Activated CD4-positive, alpha-beta T cell treated with anti-CD3 and anti-CD28 coated beads, Interleukin-2, amount 50 U/mL, for 1 hour (primary cell): ENCODE data around the gene ACSL6.

Source experiments
- DNase-seq: peaks from one replicate; pipeline ENCODE4 v3.0.0-alpha.2; 2020

ACSL6 gene

DNA sequence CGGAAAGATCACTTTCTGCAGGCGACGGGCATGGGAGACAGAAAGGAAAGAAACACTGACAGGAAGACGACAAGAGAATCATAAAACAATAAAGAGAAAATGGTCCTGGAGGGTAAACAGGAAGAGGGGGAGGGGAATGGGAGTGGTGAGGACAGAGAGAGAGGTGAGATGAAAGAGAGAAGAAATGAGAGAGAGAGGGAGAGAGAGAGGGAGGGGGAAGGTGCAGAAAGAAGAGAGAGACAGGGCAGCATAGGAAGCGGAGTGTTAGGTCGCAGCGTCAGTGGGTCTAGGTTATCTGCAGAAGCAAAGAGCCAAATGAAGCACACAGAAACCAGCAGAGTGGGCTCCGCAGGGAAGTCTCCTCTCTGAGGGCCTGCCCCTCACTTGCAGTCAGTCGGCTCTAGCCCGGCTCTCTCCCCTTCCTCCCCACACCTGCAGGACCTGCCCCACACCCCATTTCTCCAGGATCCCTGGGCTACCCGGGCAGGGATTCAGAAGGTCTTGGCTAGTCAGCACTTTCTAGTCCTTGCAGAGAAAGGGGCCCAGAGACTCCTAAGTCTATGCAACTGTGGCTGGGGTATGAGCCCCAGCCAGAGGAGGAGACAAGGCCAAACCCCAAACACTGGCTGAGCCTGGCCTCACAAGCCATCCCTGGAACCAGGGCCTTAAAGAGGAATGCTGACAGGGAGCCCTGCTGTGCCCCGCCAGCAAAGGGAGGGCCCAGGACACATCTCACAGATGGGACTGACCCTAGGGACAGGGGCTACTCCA lies 36.3 kb downstream of the ACSL6 start:
- DNase-seq, result no peak

DNA sequence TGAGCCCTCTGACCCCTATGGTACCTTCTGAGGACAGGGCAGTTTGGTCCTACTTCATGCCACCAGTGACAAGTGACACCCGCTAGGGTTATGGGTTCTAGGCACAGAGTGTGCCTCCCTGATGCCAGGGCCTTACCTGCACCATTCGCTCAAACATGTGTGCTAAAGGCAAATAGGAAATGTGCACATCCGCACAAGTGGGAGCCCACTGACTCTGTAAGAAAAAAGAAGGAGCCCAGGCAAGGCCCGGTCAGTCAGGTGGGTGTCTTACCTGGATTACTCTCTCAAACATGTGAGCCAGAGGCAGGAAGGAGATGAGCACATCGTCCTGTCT lies 36.9 kb downstream of the ACSL6 start:
- DNase-seq, result no peak

GRCh38 chr5:131974016-131974415 lies 37.4 kb downstream of the ACSL6 start:
- no peak for DNase-seq

GRCh38 chr5:131973089-131973712 lies 38.3 kb downstream of the ACSL6 start:
- DNase-seq, result no peak

DNA sequence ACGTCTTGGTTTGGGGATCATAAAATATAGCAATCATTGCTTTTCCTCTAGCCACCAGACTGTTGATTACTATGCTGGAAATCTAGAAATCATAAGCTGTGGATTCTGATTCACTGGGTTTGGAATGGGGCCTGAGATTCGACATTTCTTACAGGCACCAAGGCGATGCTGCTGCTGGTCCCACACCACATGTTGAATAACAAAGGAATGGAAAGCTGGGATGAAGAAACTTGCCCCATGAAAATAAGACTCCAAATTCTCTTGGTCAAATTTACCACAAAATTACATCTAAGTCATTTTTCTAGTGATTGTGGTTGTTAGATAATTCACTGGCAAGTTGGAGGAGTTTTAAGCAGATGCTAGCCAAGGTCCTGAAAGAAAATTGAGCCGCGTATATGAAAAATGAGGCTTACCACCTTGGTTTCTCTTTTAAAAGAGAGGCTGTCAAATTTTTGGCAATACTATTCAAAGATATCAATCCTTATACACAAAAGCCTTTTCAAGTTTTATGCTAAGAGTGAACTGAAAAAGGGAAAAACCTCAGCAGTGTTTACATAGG lies 43.0 kb downstream of the ACSL6 start:
- DNase-seq, result no peak

GRCh38 chr5:131966551-131966950 lies 44.9 kb downstream of the ACSL6 start:
- DNase-seq, result no peak

- no peak for DNase-seq
Observed at GRCh38 chr5:131965826-131966415, 45.5 kb downstream of the ACSL6 start.

GRCh38 chr5:131959906-131960305 lies 51.6 kb downstream of the ACSL6 start:
- no peak for DNase-seq

DNA sequence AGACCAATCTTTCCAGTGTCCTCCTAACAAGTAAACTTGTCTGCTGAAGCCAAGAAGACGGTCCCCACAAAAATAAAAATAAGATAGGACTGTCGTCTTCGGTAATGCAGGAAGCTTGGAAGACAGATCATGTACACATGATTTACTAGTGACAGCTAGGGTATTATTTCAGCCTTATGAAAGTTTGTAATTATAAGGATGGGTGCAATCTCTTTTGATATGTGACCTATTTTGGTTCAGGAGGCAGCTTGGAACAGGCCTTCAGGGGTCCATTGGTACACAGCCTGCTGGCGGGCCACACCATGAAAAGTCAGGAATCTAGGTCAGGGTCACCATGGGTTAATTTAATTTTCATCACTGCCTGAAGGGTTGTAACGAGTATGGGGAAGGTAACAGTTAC lies 52.3 kb downstream of the ACSL6 start:
- DNase-seq, result no peak

DNA sequence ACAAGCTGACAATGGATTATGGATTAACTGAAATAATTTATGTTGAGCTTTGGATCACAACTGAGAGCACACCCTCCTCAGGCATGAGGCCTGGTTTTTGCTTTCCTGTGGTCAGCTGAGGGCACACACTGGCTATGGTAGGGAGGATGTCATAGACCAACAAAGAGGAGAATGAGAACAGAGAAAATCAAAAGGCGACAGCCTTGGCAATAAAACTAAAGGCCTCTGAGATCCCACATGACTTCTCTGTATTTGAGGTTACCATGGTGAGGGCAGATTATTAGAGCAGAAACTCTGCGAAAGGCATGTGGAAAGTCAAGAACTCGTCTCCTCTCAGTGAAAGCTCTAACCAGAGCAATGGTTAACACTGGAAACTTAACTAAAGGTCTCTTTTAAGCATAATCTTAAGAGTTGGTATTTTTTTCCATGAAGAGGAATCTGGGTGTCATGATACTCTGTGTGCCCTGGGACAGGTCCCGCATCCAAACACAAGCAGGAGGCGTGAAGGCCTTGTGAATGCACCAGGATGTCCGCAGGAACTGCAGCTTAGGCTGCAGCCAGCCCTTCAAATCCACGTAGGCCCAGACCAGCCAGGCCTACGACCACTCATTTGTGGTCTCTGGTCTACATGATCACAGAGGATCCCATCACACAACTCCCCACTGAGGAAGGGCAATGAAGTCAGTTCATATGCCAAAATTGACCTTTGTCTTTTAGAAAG lies 53.6 kb downstream of the ACSL6 start:
- DNase-seq, result no peak

DNA sequence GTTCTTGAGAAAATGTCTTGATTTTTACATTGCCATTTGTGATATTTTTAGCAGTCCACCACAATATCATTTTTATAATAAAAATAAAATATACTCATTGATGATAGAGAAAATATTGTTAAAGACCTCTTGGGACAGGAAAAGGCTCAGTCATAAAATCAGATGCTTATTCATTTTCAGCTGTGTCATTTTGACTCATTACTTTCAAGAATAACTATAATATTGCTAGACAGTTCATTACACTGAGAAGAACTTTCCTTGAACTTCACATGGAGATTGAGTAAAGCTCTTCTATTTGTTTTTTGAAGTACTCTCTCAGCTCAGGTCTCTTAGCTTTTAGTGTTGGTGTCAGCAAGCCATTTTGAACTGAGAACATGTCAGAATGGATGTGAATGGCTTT lies 57.5 kb downstream of the ACSL6 start:
- DNase-seq, result no peak

DNA sequence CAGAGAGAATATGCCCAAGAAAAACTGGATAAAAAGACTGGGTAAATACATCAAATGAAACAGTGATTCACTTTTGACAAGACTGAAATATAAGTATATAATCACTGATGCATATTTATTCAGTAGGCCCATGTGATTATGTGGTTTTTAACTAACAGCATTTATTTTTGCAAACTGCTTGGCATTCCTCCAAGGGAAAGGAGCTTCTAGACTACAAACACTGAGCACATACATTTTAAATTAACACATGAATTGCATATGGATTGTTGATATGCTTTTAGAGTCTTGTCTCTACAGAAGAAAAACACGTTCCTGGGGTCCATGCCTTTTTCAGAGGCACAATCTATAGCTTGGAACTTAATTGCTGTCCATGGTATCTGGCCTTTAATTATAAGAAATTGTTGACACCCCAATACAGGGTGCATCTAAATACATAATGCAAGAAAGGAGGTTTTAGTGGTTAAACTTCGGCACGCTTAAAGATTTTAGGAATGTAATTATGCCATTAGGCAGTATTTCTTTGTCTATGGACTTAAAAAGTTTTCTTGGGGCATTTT lies 59.1 kb downstream of the ACSL6 start:
- no peak for DNase-seq

- DNase-seq, result no peak
Observed at GRCh38 chr5:131950706-131951105, 60.8 kb downstream of the ACSL6 start.

GRCh38 chr5:131947445-131947844 lies 64.0 kb downstream of the ACSL6 start:
- DNase-seq, result no peak

- no peak for DNase-seq
Observed at GRCh38 chr5:131945551-131946168, 65.8 kb downstream of the ACSL6 start, which contains the start of gene MEIKIN. MEIKIN (minus strand) TSS chr5:131945663; CDS start chr5:131945505, 158 bp downstream.

GRCh38 chr5:131944702-131945550 lies 66.5 kb downstream of the ACSL6 start:
- no peak for DNase-seq

GRCh38 chr5:131943916-131944315 lies 67.5 kb downstream of the ACSL6 start:
- no peak for DNase-seq

GRCh38 chr5:131942016-131942415 lies 69.4 kb downstream of the ACSL6 start:
- no peak for DNase-seq

DNA sequence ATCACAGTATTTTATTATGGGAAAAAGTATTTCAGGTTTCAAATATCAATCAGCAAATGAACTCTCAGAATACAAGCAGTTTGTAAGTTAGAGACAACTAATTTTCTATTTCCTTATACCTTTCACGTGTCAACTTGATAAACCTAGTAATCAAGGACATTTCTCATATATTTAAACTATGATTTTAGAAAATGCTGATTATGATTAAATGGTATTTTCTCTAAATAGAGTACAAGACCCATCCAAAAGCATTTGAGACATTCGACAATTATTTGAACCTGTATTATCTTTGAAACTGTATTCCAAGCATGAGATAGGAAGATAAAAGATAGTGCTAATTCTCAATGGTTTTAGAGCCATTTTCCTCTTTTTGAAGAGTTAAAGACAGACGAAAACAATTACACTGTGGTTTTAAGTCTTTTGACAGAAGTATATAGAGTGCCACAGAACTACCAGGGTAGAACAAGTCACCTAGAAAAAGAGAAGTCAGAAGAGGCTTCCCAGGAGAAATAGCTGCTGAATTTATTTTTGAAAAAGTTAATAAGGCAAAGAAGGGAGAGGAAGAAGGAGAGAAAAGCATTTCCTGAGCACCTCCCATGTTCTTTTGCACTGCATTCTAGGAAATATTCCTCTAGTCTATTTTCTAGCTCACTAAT lies 71.6 kb downstream of the ACSL6 start:
- DNase-seq, result no peak

GRCh38 chr5:131932235-131932634 lies 79.2 kb downstream of the ACSL6 start:
- DNase-seq, result no peak

DNA sequence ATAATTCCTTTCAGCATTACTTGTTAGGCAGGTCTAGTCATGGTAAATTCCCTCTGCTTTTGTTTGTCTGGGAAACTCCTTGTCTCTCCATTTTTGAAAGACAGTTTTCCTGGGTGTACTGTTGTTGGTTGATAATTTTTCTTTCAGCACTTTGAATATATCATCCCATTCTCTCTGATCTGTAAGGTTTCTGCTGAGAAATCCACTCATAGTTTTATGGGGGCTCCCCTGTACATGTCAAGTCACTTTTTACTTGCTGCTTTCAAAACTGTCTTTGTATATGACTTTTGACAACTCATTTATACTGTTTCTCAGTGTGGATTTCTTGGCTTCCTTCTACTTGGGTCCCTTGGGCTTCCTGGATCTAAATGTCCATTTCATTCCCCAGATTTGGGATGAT lies 82.5 kb downstream of the ACSL6 start:
- no peak for DNase-seq
